Measurements from ENCODE around the gene LRRC4B.

Gene LRRC4B

DNA sequence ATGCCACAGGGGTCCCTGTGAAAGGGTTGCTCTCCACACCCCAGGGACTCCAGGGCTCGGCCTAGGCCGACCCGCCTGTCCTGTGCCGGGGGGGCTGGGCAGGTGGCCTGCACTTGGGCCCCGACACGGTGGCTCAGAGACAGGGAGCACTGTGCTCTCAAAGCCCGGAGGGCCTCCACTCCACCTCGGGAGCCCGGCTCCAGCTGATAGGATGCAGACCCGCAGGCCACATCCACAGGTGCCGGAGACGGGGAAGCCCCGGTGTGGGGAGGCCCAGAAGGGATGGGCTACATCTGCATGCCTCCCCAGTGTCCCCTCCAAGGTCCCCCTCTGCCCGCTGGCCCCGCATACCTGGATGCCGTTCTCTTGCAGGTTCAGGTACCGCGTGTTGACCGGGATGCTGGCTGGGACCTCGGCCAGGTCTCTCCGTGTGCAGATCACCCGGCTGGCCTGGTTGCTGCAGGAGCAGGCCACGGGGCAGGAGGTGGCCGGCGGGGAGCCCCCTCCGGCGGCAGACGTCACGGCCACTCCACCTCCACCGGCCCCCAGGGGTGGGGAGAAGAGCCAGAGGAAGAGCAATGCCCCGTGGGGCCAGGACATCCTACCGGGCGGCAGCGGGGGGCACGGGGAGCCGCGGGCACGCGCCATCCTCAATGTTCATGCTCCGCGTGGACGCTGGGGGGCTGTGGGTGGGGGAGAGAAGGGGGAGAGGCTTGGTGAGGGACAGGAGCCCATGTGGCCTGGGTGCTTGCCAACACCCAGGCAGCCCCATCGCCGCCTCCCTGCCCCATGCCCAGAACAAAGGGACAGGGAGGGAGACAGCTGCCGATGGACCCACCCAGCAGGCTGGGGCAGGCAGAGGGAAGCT, 19.8 kb downstream of the LRRC4B start:
- TF ChIP-seq NFIC (IDR thresholded peaks at IDR 0.05) (no peak), TCF12 (IDR thresholded peaks at IDR 0.05; ENCODE audit: low read depth) (no peak), TEAD4 (IDR thresholded peaks at IDR 0.05) (no peak), RAD21 (IDR thresholded peaks at IDR 0.05; ENCODE audit: low read depth) (no peak), YY1 (IDR thresholded peaks at IDR 0.05; ENCODE audit: low read depth) (no peak), ZBTB7A (IDR thresholded peaks at IDR 0.05; ENCODE audit: low read depth) (no peak), CREB1 (IDR thresholded peaks at IDR 0.05; ENCODE audit: low read depth) (no peak), CEBPB (IDR thresholded peaks at IDR 0.05) (no peak), EGR1 (IDR thresholded peaks at IDR 0.05) (no peak), TAF1 (IDR thresholded peaks at IDR 0.05; ENCODE audit: low read depth) (no peak), EP300 (IDR thresholded peaks at IDR 0.05; ENCODE audit: borderline replicate concordance) (no peak), FOXM1 (IDR thresholded peaks at IDR 0.05; ENCODE audit: borderline replicate concordance, low read depth) (no peak)
- TF ChIP-seq, protein P1, sequence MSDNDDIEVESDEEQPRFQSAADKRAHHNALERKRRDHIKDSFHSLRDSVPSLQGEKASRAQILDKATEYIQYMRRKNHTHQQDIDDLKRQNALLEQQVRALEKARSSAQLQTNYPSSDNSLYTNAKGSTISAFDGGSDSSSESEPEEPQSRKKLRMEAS (IDR thresholded peaks at IDR 0.05): no peak
- TF ChIP-seq, protein P2, sequence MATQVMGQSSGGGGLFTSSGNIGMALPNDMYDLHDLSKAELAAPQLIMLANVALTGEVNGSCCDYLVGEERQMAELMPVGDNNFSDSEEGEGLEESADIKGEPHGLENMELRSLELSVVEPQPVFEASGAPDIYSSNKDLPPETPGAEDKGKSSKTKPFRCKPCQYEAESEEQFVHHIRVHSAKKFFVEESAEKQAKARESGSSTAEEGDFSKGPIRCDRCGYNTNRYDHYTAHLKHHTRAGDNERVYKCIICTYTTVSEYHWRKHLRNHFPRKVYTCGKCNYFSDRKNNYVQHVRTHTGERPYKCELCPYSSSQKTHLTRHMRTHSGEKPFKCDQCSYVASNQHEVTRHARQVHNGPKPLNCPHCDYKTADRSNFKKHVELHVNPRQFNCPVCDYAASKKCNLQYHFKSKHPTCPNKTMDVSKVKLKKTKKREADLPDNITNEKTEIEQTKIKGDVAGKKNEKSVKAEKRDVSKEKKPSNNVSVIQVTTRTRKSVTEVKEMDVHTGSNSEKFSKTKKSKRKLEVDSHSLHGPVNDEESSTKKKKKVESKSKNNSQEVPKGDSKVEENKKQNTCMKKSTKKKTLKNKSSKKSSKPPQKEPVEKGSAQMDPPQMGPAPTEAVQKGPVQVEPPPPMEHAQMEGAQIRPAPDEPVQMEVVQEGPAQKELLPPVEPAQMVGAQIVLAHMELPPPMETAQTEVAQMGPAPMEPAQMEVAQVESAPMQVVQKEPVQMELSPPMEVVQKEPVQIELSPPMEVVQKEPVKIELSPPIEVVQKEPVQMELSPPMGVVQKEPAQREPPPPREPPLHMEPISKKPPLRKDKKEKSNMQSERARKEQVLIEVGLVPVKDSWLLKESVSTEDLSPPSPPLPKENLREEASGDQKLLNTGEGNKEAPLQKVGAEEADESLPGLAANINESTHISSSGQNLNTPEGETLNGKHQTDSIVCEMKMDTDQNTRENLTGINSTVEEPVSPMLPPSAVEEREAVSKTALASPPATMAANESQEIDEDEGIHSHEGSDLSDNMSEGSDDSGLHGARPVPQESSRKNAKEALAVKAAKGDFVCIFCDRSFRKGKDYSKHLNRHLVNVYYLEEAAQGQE (IDR thresholded peaks at IDR 0.05; ENCODE audit: low read depth): no peak
- TF ChIP-seq, protein P3, sequence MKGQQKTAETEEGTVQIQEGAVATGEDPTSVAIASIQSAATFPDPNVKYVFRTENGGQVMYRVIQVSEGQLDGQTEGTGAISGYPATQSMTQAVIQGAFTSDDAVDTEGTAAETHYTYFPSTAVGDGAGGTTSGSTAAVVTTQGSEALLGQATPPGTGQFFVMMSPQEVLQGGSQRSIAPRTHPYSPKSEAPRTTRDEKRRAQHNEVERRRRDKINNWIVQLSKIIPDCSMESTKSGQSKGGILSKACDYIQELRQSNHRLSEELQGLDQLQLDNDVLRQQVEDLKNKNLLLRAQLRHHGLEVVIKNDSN (IDR thresholded peaks at IDR 0.05): no peak

DNA sequence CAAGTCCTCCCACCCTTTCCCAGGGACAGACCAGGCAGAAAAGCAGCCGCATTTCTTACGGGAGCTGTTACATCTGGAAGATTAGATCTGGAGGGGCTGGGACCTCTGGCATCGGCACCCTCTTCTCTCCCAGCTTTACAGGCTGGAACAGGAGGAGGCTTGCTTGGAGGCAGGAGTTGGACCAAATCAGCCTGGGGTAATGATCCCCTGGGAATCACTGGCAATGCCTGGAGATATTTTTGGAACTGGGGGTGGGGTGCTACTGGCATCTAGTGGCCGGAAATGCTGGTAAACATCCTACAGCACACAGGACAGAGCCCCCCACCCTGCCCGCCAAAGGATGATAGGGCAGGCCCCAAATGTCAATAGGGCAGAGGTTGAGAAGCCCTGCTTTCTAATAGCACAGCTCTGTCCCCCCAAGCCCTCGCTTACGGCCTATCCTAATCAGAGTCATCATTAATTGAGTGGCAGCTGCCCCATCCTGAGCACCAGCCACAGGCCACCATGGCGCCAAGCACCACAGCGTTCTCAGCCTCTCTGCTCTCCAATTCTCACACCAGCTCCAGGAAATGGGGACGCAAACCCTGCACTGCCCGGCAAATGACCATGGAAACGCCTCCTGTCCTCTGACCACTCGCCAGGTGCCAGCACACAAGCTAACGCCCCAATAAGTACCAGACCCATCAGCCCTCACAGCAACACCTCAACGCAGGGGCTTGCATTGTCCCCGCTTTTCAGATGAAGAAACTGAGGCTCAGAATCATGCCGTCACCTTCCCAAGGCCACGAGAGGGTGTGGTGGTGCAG, 20.6 kb downstream of the LRRC4B start:
- TF ChIP-seq EGR1 (IDR thresholded peaks at IDR 0.05): no peak
- TF ChIP-seq CREB1 (IDR thresholded peaks at IDR 0.05; ENCODE audit: low read depth): no peak
- TF ChIP-seq YY1 (IDR thresholded peaks at IDR 0.05; ENCODE audit: low read depth): no peak
- TF ChIP-seq RAD21 (IDR thresholded peaks at IDR 0.05; ENCODE audit: low read depth): peak; percentile 23; the same call in 1 of the 2 replicates
- TF ChIP-seq NFIC (IDR thresholded peaks at IDR 0.05): no peak

DNA sequence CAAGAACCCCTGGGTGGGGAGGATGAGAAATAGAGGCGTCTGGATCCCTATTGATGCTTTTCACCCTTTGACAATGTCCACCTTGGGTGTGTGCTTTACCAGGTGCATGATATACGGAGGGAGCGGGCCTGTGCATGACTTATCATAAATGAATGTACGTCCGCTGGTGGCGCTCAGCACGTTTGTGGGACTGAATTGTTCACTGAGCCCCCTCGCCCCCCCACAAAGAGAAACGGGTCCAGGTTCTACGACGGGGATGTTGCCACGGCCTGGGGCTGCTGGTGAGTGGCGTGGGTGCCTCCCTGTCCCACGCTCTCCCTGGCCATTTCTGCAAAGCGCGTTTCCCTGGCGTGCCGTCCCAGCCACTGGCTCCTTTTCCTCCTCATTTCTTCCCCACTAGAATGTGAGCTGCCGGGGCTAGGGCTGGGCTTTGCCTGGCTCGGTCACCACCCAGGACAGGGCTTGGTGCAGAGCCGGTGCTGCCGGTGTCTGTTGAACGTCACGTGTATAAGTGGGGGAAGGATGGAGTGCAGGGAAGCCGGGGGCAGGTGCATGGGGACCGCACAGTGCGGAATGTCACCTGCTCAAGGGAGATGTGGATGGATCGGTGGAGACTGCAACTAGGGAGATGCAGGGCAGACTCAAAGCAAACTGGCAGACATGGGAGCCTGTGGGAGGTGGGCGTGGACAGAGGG, 21.6 kb downstream of the LRRC4B start:
- TF ChIP-seq CREB1 (IDR thresholded peaks at IDR 0.05; ENCODE audit: low read depth): no peak
- no peak for TF ChIP-seq EP300 (IDR thresholded peaks at IDR 0.05; ENCODE audit: borderline replicate concordance)
- no peak for TF ChIP-seq TEAD4 (IDR thresholded peaks at IDR 0.05)
- TF ChIP-seq TCF12 (IDR thresholded peaks at IDR 0.05; ENCODE audit: low read depth): no peak
- TF ChIP-seq, protein P3 (IDR thresholded peaks at IDR 0.05): no peak
- TF ChIP-seq ZBTB7A (IDR thresholded peaks at IDR 0.05; ENCODE audit: low read depth): no peak
- TF ChIP-seq EGR1 (IDR thresholded peaks at IDR 0.05): no peak
- TF ChIP-seq CEBPB (IDR thresholded peaks at IDR 0.05): no peak
- TF ChIP-seq, protein P2 (IDR thresholded peaks at IDR 0.05; ENCODE audit: low read depth): no peak
- TF ChIP-seq TAF1 (IDR thresholded peaks at IDR 0.05; ENCODE audit: low read depth): no peak
- no peak for TF ChIP-seq YY1 (IDR thresholded peaks at IDR 0.05; ENCODE audit: low read depth)
- TF ChIP-seq FOXM1 (IDR thresholded peaks at IDR 0.05; ENCODE audit: borderline replicate concordance, low read depth): no peak
- TF ChIP-seq, protein P1 (IDR thresholded peaks at IDR 0.05): no peak
- no peak for TF ChIP-seq NFIC (IDR thresholded peaks at IDR 0.05)
- TF ChIP-seq RAD21 (IDR thresholded peaks at IDR 0.05; ENCODE audit: low read depth): no peak

DNA sequence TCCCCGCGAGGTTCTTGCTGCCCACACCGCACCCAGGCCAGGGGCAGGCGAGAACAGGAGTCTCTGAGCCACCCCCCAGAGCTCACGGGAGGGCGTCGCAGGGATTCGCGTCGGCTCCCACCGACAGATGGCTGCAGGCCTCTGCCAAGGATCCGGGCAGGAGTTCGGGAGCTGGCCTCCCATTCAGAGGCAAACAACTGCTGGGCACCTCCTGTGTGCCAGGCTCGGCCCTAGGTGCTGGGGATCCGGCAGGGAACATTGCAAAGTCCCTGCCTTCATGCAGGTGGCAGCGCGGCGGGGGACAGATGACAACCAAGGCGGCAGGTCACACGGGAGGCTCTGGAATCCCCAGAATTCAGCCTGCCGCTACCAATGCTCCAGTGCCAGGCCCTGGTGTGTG, 25.3 kb downstream of the LRRC4B start:
- TF ChIP-seq FOXM1 (IDR thresholded peaks at IDR 0.05; ENCODE audit: borderline replicate concordance, low read depth): no peak
- TF ChIP-seq ZBTB7A (IDR thresholded peaks at IDR 0.05; ENCODE audit: low read depth): no peak
- TF ChIP-seq EGR1 (IDR thresholded peaks at IDR 0.05): no peak
- TF ChIP-seq, protein P1 (IDR thresholded peaks at IDR 0.05): no peak
- TF ChIP-seq, protein P2 (IDR thresholded peaks at IDR 0.05; ENCODE audit: low read depth): no peak
- no peak for TF ChIP-seq RAD21 (IDR thresholded peaks at IDR 0.05; ENCODE audit: low read depth)
- TF ChIP-seq NFIC (IDR thresholded peaks at IDR 0.05): no peak
- no peak for TF ChIP-seq EP300 (IDR thresholded peaks at IDR 0.05; ENCODE audit: borderline replicate concordance)
- TF ChIP-seq, protein P3 (IDR thresholded peaks at IDR 0.05): no peak
- no peak for TF ChIP-seq YY1 (IDR thresholded peaks at IDR 0.05; ENCODE audit: low read depth)
- TF ChIP-seq CREB1 (IDR thresholded peaks at IDR 0.05; ENCODE audit: low read depth): no peak
- no peak for TF ChIP-seq TAF1 (IDR thresholded peaks at IDR 0.05; ENCODE audit: low read depth)
- no peak for TF ChIP-seq TCF12 (IDR thresholded peaks at IDR 0.05; ENCODE audit: low read depth)
- no peak for TF ChIP-seq CEBPB (IDR thresholded peaks at IDR 0.05)
- TF ChIP-seq TEAD4 (IDR thresholded peaks at IDR 0.05): no peak
